Stimulated activated CD4-positive, alpha-beta T cell treated with anti-CD3 and anti-CD28 coated beads, TNF-alpha, amount 100 ng/mL, for 24 hours (primary cell): Measurements from ENCODE around the gene DHFR.
"Not testable (repeated sequence)": the region's sequence is repeated elsewhere in the genome, so short reads cannot be mapped to it uniquely, and the experiment has no call there.

ENCODE experiments used
- DNase-seq, 3 experiments: peaks; one replicate each; pipeline ENCODE4 v3.0.0-alpha.2; 2020; ENCODE audit warnings: low read depth in 3 of 3

The DHFR gene

DNA sequence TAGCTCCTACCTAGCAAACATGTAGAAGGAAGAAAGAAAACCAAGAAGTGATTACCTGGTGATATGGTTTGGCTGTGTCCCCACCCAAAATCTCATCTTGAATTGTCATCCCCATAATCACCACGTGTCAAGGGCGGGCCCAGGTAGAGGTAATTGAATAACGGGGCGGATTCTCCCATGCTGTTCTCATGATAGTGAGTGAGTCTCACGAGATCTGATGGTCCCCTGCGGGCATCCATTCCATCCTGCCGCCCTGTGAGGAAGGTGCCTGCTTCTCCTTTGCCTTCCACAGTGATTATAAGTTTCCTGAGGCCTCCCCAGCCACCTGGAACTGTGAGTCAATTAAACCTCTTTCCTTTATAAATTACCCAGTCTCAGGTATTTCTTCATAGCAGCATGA, 57.3 kb downstream of the DHFR start:
- DNase-seq: no peak

DNA sequence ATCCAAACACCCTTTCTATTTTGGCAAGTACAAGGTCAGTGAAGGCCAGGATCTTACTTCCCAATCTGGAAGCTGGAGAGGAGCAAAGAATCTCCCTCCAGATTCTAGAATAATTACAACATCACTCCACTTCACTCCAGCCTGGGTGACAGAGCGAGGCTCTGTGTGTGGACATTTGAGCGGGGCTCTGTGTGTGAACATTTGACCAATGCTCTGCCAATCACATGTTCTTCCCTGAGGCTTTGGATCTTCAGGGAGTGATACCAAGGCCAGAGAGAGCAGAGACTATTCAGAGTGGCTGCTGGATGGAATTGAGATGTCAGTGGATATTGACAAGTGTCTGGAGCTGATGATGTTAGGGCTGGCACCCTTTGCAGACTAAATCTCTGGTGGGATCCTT, 60.0 kb downstream of the DHFR start:
- no peak for DNase-seq

- no peak for DNase-seq
These were observed 62.0 kb downstream of the DHFR start for GRCh38 chr5:80592761-80593160.

DNA sequence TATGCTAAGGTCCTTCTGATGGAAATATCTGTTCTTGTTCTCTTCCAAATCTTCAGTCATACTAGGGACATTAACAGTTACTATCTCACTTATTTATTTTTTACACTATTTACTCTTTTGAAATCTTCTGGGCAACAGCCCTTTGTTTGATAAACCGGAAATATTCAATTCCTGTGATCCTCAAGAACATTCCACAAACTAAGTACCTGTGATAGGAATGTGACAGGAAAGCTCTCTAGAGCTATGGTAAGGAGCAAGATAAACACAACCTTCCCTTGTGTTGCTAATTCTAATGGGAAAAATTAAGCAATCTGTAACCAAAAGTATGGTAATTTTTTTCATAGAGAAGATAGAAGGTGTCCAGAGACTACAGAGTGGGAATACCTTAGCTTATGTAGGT, 62.7 kb downstream of the DHFR start:
- DNase-seq: no peak

DNA sequence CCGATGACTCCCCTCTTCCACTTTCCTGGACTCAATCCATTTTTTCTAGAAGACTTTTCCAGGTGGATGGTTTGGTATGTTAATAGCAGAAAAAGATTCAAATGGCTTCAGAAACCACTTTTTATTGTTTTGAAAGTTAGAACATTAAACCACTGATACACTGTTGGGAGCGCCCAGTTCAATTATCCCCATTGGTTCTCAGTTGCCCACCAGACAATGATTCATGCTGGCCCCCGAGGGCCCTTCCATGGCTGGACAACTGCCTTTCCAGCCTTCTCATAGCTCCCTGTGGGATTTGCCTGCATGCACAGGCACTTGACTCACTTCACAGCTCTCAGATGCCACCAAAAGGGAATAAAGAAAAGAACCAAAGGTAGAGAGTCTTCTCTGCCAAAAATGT, 63.4 kb downstream of the DHFR start:
- DNase-seq: no peak

DNA sequence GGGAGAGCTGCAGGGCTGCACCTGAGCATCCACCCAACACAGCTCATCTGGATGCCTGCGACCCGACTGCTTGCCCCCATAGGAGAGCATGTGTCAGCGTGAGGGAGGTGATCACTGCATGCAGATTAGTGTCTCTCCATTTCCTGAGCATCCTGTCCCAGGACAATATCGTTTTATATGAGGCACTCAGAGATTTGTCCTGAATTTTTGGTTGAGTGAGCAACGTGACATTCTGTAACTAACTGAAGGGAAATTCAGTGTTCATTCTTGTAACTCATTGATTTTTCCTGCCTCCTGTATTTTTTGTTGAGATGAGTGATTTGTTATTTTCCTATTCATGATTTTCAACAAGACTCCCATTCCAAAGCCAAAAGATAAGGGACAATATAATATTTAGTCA, 64.0 kb downstream of the DHFR start:
- no peak for DNase-seq

- DNase-seq: no peak
These were observed 65.8 kb downstream of the DHFR start for GRCh38 chr5:80588858-80589540.

DNA sequence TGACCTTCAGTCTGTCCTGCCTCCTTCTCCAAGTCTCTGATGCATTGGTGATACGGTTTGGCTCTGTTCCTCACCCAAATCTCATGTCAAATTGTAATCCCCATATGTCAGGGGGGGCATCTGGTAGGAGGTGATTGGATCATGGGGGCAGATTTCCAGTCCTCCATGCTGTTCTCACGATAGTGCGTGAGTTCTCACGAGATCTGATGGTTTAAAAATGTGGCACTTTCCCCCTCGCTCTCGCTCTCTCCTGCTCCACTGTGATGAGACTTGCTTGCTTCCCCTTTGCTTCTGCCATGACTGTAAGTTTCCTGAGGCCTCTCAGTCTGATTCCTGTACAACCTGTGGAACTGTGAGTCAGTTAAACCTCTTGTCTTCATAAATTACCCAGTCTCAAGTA, 70.0 kb downstream of the DHFR start:
- DNase-seq: no peak

DNA sequence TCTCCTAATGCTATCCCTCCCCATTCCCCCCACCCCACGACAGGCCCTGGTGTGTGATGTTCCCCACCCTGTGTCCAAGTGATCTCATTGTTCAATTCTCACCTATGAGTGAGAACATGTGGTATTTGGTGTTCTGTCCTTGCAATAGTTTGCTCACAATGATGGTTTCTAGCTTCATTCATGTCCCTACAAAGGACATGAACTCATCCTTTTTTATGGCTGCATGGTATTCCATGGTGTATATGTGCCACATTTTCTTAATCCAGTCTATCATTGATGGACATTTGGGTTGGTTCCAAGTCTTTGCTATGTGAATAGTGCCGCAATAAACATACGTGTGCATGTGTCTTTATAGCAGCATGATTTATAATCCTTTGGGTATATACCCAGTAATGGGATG, 74.5 kb downstream of the DHFR start:
- not testable (repeated sequence) for DNase-seq

DNA sequence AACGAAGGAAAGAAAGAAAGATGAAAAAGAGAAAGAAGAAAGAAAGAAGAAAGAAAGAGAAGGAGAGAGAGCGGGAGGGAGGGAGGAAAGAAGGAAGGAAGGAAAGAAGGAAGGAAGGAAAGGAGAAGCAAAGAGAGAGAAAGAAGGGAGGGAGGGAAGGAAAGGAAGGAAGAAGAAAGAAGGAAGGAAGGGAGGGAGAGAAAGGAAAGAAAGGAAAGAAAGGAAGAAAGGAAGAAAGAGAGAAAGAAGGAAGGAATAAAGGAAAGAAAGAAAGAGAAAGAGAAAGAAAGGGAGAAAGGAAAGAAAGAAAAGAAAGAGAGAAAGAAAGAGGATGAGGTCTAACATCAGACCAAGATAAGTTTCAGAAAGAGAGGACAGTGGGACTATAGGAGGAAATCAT, 75.7 kb downstream of the DHFR start:
- no peak for DNase-seq

GRCh38 chr5:80577707-80578106, 77.1 kb downstream of the DHFR start:
- DNase-seq: no peak

DNA sequence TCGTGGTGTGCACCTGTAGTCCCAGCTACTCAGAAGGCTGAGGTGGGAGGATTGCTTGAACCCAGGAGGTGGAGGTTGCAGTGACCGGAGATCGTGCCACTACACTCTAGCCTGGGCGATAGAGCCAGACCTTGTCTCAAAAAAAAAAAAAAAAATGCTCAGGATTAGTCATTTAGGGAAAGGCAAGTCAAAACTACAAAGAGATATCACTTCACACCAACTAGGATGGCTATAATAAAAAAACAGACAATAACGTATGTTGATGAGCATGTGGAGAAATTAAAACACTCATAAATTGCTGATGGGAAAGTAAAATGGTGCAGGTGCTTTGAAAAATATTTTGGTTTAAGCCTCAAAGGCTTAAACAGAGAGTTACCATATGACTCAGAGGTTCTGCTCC, 78.4 kb downstream of the DHFR start:
- DNase-seq: no peak
